ENCODE results near the gene TKT. TPM values are rescaled to one million over a fixed set of nuclear protein-coding genes. Genes with fewer than 3 reads are reported as not detected.

TKT gene
- total and polyA plus RNA-seq, 9 donors: 62.6 to 279 (median 208) TPM

GRCh38 chr3:53179580-53179979 lies 76.2 kb downstream of the TKT start:
- intact Hi-C loops (cut with DNase I): no loop called here
- no peaks in the 10 kb centered on the region for H3K36me3 ChIP-seq
- H3K27ac ChIP-seq: no peak overlapping the region
- H3K4me1 ChIP-seq (ENCODE audit: insufficient read depth): no peaks in the 10 kb centered on the region
- no peak for DNase-seq
- 90 to 94% (median 92%) methylated on average over 20 of the region's 20 CpGs for WGBS, 3 donors
- TF ChIP-seq, protein P1, sequence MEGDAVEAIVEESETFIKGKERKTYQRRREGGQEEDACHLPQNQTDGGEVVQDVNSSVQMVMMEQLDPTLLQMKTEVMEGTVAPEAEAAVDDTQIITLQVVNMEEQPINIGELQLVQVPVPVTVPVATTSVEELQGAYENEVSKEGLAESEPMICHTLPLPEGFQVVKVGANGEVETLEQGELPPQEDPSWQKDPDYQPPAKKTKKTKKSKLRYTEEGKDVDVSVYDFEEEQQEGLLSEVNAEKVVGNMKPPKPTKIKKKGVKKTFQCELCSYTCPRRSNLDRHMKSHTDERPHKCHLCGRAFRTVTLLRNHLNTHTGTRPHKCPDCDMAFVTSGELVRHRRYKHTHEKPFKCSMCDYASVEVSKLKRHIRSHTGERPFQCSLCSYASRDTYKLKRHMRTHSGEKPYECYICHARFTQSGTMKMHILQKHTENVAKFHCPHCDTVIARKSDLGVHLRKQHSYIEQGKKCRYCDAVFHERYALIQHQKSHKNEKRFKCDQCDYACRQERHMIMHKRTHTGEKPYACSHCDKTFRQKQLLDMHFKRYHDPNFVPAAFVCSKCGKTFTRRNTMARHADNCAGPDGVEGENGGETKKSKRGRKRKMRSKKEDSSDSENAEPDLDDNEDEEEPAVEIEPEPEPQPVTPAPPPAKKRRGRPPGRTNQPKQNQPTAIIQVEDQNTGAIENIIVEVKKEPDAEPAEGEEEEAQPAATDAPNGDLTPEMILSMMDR (IDR thresholded peaks at IDR 0.05): no peak
- TF ChIP-seq POLR2A (IDR thresholded peaks at IDR 0.05): no peak
- TF ChIP-seq EP300 (IDR thresholded peaks at IDR 0.05): no peak
- H3K9me3 ChIP-seq: no peaks in the 10 kb centered on the region
- no peak overlapping the region for H3K4me3 ChIP-seq
- H3K27me3 ChIP-seq: no peaks in the 10 kb centered on the region

DNA sequence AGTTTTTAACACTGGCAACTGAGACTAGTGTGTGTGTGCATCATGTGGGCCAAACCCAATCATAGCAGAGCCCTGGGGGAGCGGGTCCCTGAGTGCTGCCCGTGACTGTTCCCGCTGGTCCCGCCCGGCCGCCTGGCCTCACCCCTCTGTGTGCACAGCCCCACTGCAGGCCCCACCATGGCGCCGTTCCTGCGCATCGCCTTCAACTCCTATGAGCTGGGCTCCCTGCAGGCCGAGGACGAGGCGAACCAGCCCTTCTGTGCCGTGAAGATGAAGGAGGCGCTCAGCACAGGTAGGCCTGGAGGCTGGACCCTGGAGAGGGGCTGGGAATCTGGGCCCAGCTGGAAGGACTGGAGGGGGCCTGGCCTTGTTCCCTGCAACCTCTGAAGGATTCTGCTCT lies 77.6 kb downstream of the TKT start:
- Histone ChIP-seq H3K4me1 (ENCODE audit: insufficient read depth) (no peaks in the 10 kb centered on the region), H3K27me3 (no peaks in the 10 kb centered on the region), H3K4me3 (no peak overlapping the region), H3K27ac (no peak overlapping the region), H3K36me3 (no peaks in the 10 kb centered on the region), H3K9me3 (no peaks in the 10 kb centered on the region)
- intact Hi-C loops (cut with DNase I): no loop called here
- no peak for DNase-seq
- 91 to 97% (median 96%) methylated on average over 11 to 15 of the region's 15 CpGs for WGBS, 3 donors
- TF ChIP-seq EP300 (IDR thresholded peaks at IDR 0.05) (no peak), POLR2A (IDR thresholded peaks at IDR 0.05) (no peak)
- TF ChIP-seq, protein P1 (IDR thresholded peaks at IDR 0.05): no peak

- Histone ChIP-seq H3K27ac (no peak overlapping the region), H3K4me3 (no peak overlapping the region), H3K36me3 (no peaks in the 10 kb centered on the region), H3K4me1 (ENCODE audit: insufficient read depth) (no peaks in the 10 kb centered on the region), H3K9me3 (no peaks in the 10 kb centered on the region), H3K27me3 (no peaks in the 10 kb centered on the region)
- DNase-seq: no peak
- 66 to 75% (median 72%) methylated on average over 9 of the region's 9 CpGs for WGBS, 3 donors
- TF ChIP-seq EP300 (IDR thresholded peaks at IDR 0.05): no peak
- TF ChIP-seq, protein P1 (IDR thresholded peaks at IDR 0.05): no peak
- TF ChIP-seq POLR2A (IDR thresholded peaks at IDR 0.05): no peak
- intact Hi-C loops (cut with DNase I): no loop called here
These were observed 79.9 kb downstream of the TKT start for GRCh38 chr3:53175613-53176540.

Small RNA genes lying within 50 kb of the gene (small RNA-seq; reads per million reads assigned to genes)
- not detected for gene RF00019

Other genes starting within 250 kb of the TKT start
- gene SFMBT1, start 209.9 kb downstream of the TKT start, total RNA-seq: 10 to 100 TPM in 3 of 7 donors, 1 to 10 TPM in 4; 4.6 to 21.1 (median 7.7) TPM
- gene SFMBT1, start 209.9 kb downstream of the TKT start, polyA plus RNA-seq: 1 to 10 TPM; 1.2 to 4.4 TPM
- 10 to 100 TPM in 6 of 7 donors, 1 to 10 TPM in 1; 8.9 to 23.6 (median 17.8) TPM for gene RFT1, start 125.6 kb downstream of the TKT start, total RNA-seq
- gene RFT1, start 125.6 kb downstream of the TKT start, polyA plus RNA-seq: 10 to 100 TPM in 1 of 2 donors, 1 to 10 TPM in 1; 8.3 to 20.8 TPM
- 10 to 100 TPM in 6 of 7 donors, 1 to 10 TPM in 1; 6.6 to 19.7 (median 15.2) TPM for gene PRKCD, start 94.8 kb downstream of the TKT start, total RNA-seq
- 10 to 100 TPM in 1 of 2 donors, 1 to 10 TPM in 1; 9.6 to 22.2 TPM for gene PRKCD, start 94.8 kb downstream of the TKT start, polyA plus RNA-seq
- gene DCP1A, start 91.5 kb upstream of the TKT start, total RNA-seq: 10 to 100 TPM; 16.7 to 34.1 (median 27.1) TPM
- 10 to 100 TPM; 11.5 to 16.9 TPM for gene DCP1A, start 91.5 kb upstream of the TKT start, polyA plus RNA-seq
- gene CACNA1D, start 238.6 kb upstream of the TKT start, total RNA-seq: 1 to 10 TPM in 6 of 7 donors, under 1 TPM in 1; 0.72 to 9.3 (median 5.3) TPM
- 1 to 10 TPM in 1 of 2 donors, under 1 TPM in 1; 0.23 to 2.2 TPM for gene CACNA1D, start 238.6 kb upstream of the TKT start, polyA plus RNA-seq

Measured in ovary (tissue), 9 donors.